Stimulated activated CD4-positive, alpha-beta T cell treated with anti-CD3 and anti-CD28 coated beads, Interleukin-12 subunit alpha, Interleukin-12 subunit beta, amount 100 ng/mL, for 48 hours (primary cell): ENCODE results near the gene AGFG2.

ENCODE experiments used
- DNase-seq, 3 donors: peaks; one replicate each; pipeline ENCODE4 v3.0.0-alpha.2; 2020; ENCODE audit warnings: low read depth in 2 of 3, low spot score in 1 of 3

The AGFG2 gene

DNA sequence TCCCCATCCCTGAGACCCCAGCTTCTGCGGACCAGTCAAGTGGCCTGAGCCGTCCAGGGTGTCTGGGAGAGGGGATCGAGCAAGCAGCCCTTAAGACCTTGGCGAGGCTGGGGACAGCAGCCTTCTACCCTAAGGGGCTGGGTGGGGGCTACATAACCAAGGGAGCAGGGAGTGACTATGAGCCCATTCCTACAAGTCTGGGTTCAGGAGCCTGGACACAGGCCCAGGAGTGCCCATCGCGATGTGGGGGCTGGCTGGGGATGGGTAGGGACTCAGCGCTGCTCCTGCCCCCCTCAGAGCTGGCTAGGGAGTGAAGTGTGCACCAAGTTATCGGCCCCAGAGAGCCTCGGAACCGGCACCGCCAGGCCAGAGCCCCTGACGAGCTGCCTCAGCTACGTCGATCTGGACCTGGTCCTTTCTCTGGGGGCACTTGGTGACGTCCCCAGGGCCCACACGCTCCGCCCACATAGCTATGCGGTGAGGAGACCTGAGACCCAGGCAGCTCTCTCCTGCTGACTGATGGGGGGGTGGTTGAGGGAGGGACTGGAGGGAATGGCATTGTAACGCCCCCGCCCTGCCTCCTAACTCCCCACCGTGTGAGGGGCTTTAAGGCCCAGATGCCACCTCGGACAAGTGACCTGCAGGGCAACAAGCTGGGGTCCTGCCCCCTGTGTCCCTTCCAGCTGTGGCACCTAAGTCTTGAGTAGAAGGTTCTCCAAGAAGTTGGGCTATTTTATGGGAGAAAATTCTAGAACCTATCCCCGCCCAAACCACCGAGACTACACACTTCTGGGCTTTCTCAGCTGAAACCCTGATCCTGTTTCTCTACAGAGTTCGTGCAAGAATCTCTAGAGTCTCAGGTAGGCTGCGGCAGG is 32.2 kb downstream of the AGFG2 start:
- no peak for DNase-seq

DNA sequence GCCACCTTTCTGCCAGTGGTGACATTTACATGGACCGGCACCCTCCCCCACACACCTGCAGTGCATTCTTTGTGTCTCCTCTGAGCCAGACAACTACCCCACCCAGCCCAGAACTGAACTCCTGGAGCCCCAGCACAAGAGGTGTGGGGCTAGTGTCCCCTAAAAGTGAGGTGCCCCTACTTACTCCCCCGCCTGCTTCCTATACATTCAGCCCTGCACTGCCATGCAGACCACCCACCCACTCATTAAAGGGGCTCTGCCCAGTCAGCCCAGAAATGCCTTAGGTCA is 32.8 kb downstream of the AGFG2 start:
- no peak for DNase-seq

DNA sequence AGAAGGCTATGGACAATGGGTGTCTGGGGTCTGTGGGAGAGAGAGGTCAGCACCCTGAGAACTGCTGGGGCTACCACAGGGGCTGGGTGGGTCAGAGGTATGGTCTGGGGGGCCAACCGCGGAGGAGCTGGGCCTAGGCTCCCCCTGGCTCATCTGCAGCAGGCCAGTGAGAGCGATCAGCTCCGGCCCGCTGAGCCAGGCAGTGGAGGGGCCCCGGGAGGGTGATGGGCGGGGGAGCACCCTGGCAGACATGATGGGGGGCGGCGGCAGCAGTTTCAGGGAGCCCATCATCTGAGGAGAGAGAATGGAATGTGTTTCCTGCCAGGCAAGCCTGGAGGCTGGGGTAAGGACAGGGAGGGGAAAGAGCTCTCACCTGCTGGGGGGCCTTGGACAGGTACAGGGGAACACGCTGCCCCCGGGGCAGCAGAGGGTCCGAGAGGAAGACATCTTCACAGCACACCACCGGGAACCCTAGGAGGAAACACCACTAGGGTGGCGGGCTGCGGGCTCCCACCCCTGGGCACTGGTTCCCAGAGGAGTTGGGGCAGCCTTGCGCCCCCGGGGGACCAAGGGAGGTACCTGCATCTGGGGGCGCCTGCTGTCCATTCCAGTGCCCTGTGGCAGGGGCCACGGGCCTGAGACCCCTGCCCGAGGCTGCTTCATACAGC is 33.4 kb downstream of the AGFG2 start:
- DNase-seq, result no peak

- no peak for DNase-seq
Measured at GRCh38 chr7:100572949-100573675, 34.1 kb downstream of the AGFG2 start.

DNA sequence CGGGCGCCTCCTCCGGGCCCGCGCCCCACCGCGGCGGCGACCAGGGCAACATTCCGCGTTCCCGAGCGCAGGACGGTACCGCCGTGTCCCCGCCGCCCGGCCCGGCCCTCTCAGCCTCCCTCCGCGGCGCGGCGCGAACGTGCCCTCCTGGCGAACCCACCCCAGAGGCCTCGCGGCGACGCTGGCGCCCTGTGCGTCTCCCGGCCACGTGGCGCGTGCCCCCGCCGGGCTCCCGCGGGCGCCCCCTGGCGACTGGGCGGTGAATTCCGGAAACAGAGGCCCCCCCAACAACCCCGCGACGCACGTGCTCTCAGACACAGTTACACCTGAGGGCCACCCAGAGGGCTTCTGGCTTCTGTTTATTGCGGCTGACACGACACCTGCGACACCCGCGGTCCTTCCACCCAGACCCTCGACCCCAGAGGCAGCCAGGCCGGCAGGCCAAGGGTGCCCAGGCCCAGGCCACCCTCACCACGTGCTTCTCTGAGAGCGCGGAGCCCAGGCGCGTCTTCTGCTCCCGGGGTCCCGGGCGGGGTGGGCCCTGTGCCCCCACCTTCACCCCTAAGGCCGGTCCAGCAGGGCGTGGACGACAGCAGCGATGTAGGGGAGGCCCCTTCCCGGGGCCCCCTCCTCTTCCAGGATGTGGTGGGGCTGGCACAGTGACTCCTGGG is 34.8 kb downstream of the AGFG2 start, which contains the start of gene SAP25:
Gene SAP25, minus strand, starts transcription at position 210 of the 671 bp plus-strand sequence. Its CDS starts 158 bp downstream, at position 52.
- no peak for DNase-seq

DNA sequence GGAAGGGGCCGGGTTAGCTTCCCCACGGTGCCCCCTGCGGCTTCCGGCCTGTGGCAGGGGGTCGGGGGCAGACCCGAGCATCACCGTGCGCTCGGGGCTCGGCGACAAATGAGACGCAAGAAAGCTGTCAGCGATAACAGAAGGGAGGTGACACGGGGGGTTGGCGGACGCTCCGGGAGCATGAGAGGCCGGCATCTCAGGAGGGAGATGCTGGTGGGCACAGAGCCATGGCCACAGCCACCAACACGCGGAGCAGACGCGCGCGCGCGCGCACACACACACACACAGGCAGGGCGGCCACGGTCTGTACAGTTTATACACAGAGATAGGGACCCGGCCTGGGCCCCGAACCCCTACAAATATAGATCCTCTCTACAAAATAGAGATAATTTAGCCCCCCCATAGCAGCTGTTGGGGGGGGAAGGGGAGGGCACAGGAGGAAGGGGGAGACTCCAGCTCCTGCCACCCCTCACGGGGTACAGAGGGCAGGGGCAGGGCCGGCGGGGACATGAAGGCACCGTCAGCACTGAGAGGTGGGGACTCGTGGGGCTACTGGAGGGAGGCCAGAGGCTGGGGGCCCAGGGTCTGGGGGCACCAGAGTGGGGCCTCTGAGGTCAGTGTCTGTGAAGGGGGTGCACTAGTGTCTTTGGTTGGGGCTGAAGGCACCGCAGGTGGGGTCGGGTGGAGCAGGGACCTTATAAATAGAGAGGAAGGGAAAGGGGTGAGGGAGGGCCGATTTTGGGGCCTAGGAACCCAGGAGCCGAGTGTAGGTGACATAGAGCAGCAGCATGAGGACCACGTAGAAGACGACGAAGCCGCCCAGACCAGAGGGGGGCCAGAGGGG is 35.6 kb downstream of the AGFG2 start:
- no peak for DNase-seq

DNA sequence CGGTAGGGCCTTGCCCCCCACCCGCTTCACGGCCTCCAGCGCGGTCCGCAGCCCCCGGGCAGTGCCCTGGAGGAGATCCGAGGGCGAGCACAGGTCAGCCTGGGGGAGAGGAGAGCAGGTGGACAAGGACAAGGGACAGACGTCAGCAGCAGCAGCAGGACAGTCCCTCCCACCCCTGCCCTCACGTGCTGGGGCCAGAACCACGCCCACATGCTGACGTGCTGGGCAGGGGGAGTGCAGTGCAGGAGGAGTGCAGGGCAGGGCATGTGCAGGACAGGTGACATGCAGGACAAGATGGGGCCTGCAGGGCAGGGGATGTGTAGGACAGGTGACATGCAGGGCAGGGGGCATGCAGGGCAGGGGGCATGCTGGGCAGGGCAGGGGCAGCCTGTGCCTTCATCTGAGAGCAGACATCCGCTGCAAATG is 36.2 kb downstream of the AGFG2 start:
- no peak for DNase-seq

DNA sequence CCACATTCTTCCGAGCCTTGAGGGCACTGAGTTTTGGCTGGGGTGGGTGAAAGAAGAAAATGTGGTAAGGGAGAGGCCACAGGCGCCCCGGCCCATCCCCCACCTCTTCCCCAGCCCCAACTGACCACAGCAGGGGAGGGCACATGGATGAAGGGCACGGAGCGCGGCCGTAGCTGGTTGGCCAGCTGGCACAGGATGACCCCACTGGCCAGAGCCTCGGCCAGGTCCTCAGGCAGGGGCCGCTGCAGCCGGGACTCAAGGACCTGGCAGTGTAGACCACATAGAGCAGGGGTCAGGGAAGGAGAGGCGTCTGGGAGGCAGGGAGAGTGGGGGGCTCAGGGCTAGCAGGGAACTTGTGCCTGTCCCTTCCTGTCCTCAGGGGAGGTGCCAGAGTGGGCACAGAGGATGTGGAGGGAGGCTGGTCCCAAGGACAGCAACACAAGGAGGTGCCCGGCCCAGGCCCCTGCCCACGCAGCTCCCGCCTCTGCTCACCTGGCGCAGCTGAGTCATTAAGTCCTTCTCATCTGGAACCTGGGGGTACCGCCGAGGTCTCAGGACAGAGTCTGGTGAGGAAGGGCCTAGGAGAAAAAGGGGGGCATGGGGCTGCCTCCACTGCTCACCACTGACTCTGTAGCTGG is 36.9 kb downstream of the AGFG2 start:
- DNase-seq, result no peak

- no peak for DNase-seq
Measured at GRCh38 chr7:100576384-100576993, 37.5 kb downstream of the AGFG2 start.

- no peak for DNase-seq
Measured at GRCh38 chr7:100577103-100577502, 38.1 kb downstream of the AGFG2 start.

DNA sequence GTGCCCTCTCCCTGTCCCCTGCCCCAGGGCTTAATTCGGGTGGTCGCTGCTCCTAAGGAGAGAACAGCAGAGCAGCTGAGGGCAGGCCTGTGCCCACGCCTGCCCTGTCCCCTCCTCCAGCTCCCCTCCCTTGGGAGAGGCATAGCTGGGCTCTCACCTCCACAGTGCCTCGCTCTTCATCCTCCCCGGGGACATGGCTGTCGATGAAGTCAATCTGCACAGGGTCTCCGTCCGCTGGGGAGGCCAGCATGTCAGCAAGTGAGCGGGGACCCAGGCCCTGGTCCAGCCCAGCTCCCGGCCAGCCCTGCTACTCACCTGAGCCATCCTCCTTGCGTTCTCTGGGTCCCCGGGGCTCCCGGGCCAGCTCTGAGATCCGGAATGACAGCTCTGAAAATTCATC is 38.5 kb downstream of the AGFG2 start:
- DNase-seq, result no peak

- DNase-seq, result no peak
Measured at GRCh38 chr7:100578246-100579183, 39.5 kb downstream of the AGFG2 start.

DNA sequence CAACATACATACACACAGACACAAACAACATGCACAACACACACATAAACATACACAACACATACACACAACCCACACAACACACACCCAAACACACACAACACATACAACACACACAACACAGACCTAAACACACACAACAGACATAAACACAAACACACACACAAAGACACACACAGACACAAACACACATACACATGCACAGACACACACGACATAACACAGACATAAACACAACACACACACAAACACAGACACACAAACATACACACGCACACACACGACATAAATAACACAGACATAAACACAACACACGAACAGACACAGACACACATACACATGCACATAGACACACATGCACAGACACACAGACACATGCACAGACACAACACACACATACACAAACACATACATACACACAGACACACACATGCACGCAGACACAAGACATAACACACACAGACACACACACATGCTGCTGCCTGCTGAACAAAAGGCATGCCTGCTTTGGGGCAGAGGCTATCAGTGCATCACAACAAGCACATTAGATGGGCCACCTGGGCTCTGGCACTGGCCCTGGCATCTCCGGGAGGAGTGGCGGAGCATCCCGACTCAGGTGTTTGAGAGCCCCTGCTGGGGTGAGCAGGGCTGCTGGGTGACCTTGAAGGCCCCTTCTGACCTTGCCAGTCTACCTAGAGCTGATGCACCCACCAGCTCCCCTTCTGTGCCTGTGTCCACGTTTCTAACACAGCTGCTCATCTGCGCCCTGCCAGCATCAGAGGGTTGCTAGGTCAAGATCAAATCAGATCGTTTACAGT is 41.7 kb downstream of the AGFG2 start:
- no peak for DNase-seq

GRCh38 chr7:100582041-100582579 is 43.1 kb downstream of the AGFG2 start:
- DNase-seq, result no peak

DNA sequence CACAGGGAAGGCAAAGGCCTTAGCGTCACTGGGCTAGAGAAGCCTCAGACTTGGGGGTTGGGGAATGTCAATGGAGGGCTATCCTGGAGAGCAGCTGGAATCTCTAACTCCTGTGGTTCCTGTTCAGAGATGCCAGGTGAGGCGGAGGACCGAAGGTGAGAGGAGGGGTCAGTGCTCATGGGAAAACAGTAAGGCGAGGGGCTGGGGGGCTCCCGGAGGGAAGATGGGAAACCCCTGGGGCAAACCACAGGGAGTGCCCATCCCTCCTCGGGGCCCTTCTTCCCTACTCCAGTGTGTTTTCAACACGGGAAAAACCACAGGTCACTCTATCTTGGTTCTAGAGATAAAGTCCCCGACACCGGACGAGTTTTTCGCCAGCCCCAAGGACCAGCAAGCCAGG is 43.6 kb downstream of the AGFG2 start:
- DNase-seq, result no peak

DNA sequence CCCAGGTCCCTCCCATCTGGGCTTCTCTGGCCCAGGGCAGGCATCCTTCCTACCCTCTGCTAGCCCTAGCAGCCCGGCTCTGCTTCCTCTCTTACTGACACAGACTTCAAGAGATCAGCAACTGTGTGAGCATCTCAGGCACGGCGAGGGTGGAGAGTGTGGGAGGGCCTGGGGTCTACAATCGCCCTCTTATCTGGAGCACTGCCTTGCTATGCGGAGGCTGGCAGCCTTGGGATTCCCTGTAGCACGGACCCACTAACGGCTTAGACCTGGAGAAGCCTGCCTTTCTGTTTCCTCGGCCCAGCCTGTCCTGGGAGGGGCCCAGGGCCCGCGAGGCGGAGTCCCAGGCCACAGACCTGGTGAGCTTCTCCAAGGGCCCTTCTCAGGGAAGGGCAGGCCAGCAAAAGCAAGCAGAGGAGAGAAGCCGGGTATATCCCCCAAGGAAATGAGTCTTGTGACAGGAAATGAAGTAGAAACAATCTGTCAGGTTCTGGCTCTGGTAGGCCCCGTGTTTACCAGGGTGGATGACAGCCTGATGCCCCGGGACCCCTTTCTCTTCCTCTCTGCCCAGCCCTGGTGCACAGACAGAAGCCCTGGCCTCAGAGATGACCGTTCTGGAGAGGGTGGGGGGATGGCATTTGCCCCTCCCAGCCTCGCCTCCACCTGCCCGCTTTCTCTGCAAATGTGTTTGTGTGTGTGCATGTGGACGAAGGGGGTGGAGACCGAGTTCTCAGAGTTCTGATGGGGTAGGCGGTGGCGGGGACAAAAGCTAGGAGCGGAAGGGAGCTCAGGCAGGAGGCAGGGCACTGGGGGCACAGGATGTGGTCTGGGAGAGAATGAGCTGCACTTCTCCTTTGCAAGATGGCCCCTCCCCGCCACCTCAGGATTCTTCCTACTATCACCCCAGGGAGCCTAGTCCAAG is 44.4 kb downstream of the AGFG2 start:
- peak; percentile 60 to 63 (median 61) for DNase-seq
